HG02884 (cell line): ENCODE data around the gene ZNF25.
"Not testable (repeated sequence)": the region's sequence is repeated elsewhere in the genome, so short reads cannot be mapped to it uniquely, and the experiment has no call there.

ENCODE experiments used
- ATAC-seq: cut with Tn5 transposase; IDR thresholded peaks from one replicate; pipeline ENCODE4 v1.9.1; 2021; ENCODE audit warnings: mild to moderate bottlenecking, moderate library complexity; ENCODE audit not compliant: unreplicated experiment

ZNF25 gene

DNA sequence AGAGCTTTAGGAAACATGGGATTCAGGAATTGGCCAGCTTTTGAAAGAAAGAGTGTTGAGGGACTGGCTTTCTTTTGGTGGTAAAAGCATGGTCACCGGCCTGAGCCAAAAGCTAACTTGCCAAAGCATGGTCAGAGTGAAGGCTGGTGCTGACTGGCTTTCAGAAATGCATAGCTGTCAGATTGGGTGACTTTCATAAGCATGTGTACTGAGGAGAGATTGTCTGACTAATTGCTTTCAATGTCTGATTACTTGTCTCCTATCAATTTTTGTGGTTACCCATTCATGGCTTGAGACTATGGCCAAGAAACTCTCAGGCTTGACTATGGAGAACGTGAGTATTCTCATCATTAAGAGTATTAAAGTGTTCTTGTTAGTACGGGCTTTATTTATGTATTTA, 28.2 kb downstream of the ZNF25 start:
- no peak for ATAC-seq

DNA sequence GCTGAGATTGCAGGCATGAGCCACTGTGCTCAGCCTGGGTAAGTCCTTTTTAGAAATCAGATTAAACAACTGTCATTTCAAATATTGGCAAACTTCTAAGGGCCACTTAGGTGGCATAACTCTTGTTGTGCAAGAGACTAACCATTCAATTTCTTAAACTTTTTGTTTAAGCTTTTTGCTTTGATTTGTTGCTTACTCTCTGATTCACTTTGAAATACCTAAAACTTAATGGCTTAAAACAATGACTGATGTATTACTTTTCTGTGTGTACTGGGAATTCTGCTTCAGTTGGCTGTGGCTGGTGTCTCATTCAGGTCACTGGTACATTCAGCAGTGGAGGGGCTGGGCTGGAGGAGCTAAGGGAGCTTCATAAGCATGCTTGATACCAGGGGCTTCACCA, 28.9 kb downstream of the ZNF25 start:
- no peak for ATAC-seq

DNA sequence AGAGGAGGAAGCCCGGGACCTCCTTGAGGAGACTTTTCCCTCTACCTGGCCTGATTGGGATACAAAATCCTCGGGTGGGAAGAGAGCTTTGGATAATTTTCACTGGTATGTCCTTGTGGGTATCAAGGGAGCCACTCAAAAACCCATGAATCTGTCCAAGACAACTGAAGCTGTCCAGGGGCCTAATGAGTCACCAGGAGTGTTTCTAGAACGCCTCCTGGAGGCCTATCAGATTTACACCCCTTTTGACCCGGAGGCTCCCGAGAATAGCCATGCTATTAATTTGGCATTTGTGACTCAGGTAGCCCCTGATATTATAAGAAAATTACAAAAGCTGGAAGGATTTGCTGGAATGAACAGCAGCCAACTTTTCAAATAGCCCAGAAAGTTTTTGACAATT, 38.6 kb downstream of the ZNF25 start:
- ATAC-seq: no peak

- ATAC-seq: no peak
These were observed 41.7 kb downstream of the ZNF25 start for GRCh38 chr10:37934791-37935190.

- no peak for ATAC-seq
These were observed 46.0 kb downstream of the ZNF25 start for GRCh38 chr10:37930423-37930822.

- not testable (repeated sequence) for ATAC-seq
These were observed 68.3 kb downstream of the ZNF25 start for GRCh38 chr10:37908165-37908564.

DNA sequence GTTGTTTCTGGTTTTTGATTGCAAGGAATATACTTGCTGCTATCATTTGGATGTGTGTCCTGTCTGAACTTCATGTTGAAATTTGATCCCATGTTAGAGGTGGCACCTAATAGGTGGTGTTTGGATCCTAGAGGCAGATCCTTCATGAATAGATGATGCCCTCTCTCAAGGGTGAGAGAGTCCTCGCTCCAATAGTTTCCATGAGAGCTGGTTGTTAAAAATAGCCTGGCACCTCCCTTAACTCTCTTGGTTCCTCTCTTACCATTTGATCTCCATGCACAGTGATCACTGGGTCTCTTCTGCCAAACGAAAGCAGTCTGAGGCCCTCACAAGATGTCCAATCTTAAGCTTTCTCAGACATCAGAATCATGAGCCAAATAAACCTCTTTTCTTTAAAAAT, 70.1 kb downstream of the ZNF25 start:
- no peak for ATAC-seq
